K562 (cell line): ENCODE results near the gene KRI1. TPM values are rescaled to one million over a fixed set of nuclear protein-coding genes. Genes with fewer than 3 reads are reported as not detected.
A peak's percentile ranks its signal among the peaks of the same experiment; 100 is the strongest.

Source experiments
- CBX2 ChIP-seq: fragments of 200-600 bp; sonication (generic); IDR thresholded peaks from one replicate; pipeline ENCODE4 v1.6.1; 2012; ENCODE audit warnings: mild to moderate bottlenecking, low read length, inconsistent platforms; ENCODE audit not compliant: insufficient read depth, poor library complexity, severe bottlenecking
- COPS2 ChIP-seq: fragments of 450-650 bp; conservative IDR thresholded peaks from 2 replicates; pipeline ENCODE4 v1.6.1; 2016; ENCODE audit warnings: mild to moderate bottlenecking, moderate library complexity
- GABPB2 ChIP-seq: fragments of 250-450 bp; sonication (Bioruptor Pico); conservative IDR thresholded peaks from 2 replicates; pipeline ENCODE4 v1.5.1; 2021; ENCODE audit warnings: mild to moderate bottlenecking
- HMG20A ChIP-seq: fragments of 450-650 bp; formaldehyde crosslinking; conservative IDR thresholded peaks from 2 replicates; pipeline ENCODE4 v1.4.0; 2020; ENCODE audit warnings: mild to moderate bottlenecking, mixed read lengths
- polyA plus RNA-seq, 8 experiments: library from polyadenylated mRNA; depleted of rRNA in 4 of 8; stranded (reverse) in 5 of 8; unstranded in 3 of 8; fragments of >200 nt; fragmentation: Nextera tagmentation in 2 of 8; fragmentation: Illumina TruSeq in 1 of 8; extraction: Ambion mirVana in 2 of 8; extraction: Trizol in 1 of 8; gene quantifications; 2 replicates each; pipeline versions ENCODE4 v1.2.1 to v1.2.3, GENCODE V29; 2011 to 2014; ENCODE audit warnings: inconsistent platforms in 1 of 8, missing spikeins in 1 of 8
- total RNA-seq, 7 experiments: library from RNA; depleted of rRNA in 6 of 7; stranded (reverse); fragments of >200 nt in 6 of 7; fragmentation: Illumina TruSeq in 2 of 7; extraction: Trizol in 2 of 7; gene quantifications; 2 replicates each; pipeline versions ENCODE4 v1.2.1 to v1.2.3, GENCODE V29; 2011 to 2021; ENCODE audit warnings: low replicate concordance in 1 of 7
- TF ChIP-seq, protein P1 (sequence below): sonication (generic); formaldehyde crosslinking; IDR thresholded peaks from 2 replicates; pipeline ENCODE4 v1.4.0; 2020; ENCODE audit warnings: mild to moderate bottlenecking, missing genetic modification reagents
- TF ChIP-seq, protein P2 (sequence below): fragments of 250-450 bp; sonication (Bioruptor Pico); IDR thresholded peaks from 2 replicates; pipeline ENCODE4 v1.9.0; 2021; ENCODE audit warnings: mild to moderate bottlenecking, inconsistent platforms
- TF ChIP-seq, protein P3 (sequence below): sonication (generic); formaldehyde crosslinking; IDR thresholded peaks from 2 replicates; pipeline ENCODE4 v1.8.1; 2023; ENCODE audit warnings: mild to moderate bottlenecking, missing genetic modification reagents

KRI1 gene
- total and polyA plus RNA-seq, 9 of the 15 experiments (the other 6 are each of a cell fraction or from before 2014, with no cell fraction given): 1.1 to 50.7 (median 24.7) TPM

DNA sequence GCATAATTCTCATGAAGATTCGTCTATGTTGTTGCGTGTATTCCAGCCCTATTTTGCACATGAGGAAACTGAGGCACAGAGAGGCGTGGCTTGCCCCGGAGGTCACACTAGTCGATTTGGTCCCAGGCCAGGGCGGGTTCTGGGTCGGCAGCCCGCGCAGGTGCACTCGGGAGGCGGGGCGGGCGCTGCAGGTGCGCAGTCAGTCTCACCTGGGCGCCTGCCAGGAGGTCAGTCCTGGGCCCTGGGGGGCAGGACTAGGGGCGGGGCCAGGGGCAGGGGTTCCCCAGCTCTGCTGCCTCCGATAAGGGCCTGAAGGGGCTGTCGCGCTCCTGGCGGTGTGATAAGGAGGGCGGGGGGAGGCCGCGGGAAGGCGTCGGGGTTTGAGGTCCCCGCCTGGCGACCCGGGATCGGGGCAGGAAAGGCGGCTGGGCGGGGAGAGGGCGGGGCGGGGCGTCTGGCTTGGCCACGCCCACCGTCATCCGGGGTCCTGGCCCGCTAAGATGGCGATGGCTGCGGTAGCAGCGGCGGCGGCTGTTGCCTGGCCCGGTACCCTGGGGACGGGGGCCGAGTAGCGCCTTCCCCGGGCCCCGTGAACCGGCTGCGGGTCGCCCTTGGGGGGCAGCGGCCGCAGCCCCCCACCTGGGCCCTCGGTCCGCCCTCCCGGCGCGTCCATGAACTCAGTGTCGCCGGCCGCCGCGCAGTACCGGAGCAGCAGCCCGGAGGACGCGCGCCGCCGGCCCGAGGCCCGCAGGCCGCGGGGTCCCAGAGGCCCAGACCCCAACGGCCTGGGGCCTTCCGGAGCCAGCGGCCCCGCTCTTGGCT is 22.2 kb downstream of the KRI1 start, which contains the start of gene ATG4D (continued):
- TF ChIP-seq, protein P1, sequence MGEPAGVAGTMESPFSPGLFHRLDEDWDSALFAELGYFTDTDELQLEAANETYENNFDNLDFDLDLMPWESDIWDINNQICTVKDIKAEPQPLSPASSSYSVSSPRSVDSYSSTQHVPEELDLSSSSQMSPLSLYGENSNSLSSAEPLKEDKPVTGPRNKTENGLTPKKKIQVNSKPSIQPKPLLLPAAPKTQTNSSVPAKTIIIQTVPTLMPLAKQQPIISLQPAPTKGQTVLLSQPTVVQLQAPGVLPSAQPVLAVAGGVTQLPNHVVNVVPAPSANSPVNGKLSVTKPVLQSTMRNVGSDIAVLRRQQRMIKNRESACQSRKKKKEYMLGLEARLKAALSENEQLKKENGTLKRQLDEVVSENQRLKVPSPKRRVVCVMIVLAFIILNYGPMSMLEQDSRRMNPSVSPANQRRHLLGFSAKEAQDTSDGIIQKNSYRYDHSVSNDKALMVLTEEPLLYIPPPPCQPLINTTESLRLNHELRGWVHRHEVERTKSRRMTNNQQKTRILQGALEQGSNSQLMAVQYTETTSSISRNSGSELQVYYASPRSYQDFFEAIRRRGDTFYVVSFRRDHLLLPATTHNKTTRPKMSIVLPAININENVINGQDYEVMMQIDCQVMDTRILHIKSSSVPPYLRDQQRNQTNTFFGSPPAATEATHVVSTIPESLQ (CRISPR knock-in tag): peak; percentile 59; the same call in 1 of the 2 replicates
- TF ChIP-seq, protein P2, sequence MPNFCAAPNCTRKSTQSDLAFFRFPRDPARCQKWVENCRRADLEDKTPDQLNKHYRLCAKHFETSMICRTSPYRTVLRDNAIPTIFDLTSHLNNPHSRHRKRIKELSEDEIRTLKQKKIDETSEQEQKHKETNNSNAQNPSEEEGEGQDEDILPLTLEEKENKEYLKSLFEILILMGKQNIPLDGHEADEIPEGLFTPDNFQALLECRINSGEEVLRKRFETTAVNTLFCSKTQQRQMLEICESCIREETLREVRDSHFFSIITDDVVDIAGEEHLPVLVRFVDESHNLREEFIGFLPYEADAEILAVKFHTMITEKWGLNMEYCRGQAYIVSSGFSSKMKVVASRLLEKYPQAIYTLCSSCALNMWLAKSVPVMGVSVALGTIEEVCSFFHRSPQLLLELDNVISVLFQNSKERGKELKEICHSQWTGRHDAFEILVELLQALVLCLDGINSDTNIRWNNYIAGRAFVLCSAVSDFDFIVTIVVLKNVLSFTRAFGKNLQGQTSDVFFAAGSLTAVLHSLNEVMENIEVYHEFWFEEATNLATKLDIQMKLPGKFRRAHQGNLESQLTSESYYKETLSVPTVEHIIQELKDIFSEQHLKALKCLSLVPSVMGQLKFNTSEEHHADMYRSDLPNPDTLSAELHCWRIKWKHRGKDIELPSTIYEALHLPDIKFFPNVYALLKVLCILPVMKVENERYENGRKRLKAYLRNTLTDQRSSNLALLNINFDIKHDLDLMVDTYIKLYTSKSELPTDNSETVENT (CRISPR knock-in tag): 0 out of 2 replicates have a peak, but pooled peaks have one; percentile 46
- TF ChIP-seq GABPB2 (CRISPR knock-in tag): no peak
- TF ChIP-seq, protein P3, sequence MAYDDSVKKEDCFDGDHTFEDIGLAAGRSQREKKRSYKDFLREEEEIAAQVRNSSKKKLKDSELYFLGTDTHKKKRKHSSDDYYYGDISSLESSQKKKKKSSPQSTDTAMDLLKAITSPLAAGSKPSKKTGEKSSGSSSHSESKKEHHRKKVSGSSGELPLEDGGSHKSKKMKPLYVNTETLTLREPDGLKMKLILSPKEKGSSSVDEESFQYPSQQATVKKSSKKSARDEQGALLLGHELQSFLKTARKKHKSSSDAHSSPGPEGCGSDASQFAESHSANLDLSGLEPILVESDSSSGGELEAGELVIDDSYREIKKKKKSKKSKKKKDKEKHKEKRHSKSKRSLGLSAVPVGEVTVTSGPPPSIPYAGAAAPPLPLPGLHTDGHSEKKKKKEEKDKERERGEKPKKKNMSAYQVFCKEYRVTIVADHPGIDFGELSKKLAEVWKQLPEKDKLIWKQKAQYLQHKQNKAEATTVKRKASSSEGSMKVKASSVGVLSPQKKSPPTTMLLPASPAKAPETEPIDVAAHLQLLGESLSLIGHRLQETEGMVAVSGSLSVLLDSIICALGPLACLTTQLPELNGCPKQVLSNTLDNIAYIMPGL (CRISPR knock-in tag): no peak
- TF ChIP-seq HMG20A (CRISPR knock-in tag): no peak
- no peak for TF ChIP-seq COPS2
- TF ChIP-seq CBX2: no peak
